Suprapubic skin (tissue), 4 donors: ENCODE data around the gene OTOG. TPM values are rescaled to one million over a fixed set of nuclear protein-coding genes. Genes with fewer than 3 reads are reported as not detected.

Source experiments
- DNase-seq, 2 donors: peaks; one replicate each; pipeline ENCODE4 v3.0.0-alpha.2; 2019; ENCODE audit warnings: low spot score in 2 of 2
- H3K27ac ChIP-seq: fragments of 200-600 bp; sonication (generic); one replicate; pipeline ENCODE4 v1.5.1; 2019
- H3K27me3 ChIP-seq: fragments of 200-600 bp; sonication (generic); one replicate; pipeline ENCODE4 v1.5.1; 2019
- H3K36me3 ChIP-seq: fragments of 200-600 bp; sonication (generic); one replicate; pipeline ENCODE4 v1.5.1; 2019
- H3K4me1 ChIP-seq: fragments of 200-600 bp; sonication (generic); one replicate; pipeline ENCODE4 v1.5.1; 2019
- H3K4me3 ChIP-seq: fragments of 200-600 bp; sonication (generic); one replicate; pipeline ENCODE4 v1.5.1; 2019; ENCODE audit warnings: mild to moderate bottlenecking
- H3K9me3 ChIP-seq: fragments of 200-600 bp; sonication (generic); one replicate; pipeline ENCODE4 v1.5.1; 2019
- CTCF ChIP-seq, 2 donors: fragments of 200-600 bp in 1 of 2; fragments of 450-650 bp in 1 of 2; sonication (generic) in 1 of 2; IDR thresholded peaks; one replicate each; pipeline ENCODE4 v1.5.1; 2016 to 2019; ENCODE audit warnings: antibody characterized with exemption in 2 of 2, mild to moderate bottlenecking in 1 of 2, moderate library complexity in 1 of 2
- EP300 ChIP-seq: sonication (generic); formaldehyde crosslinking; IDR thresholded peaks from one replicate; pipeline ENCODE4 v1.6.1; 2017; ENCODE audit warnings: antibody characterized with exemption
- POLR2A ChIP-seq, 2 donors: fragments of 450-650 bp; IDR thresholded peaks; one replicate each; pipeline ENCODE4 v1.6.1; 2017; ENCODE audit warnings: antibody characterized with exemption in 2 of 2, mild to moderate bottlenecking in 2 of 2, moderate library complexity in 2 of 2
- POLR2AphosphoS5 ChIP-seq, 3 donors: sonication (generic); formaldehyde crosslinking; IDR thresholded peaks; one replicate each; pipeline ENCODE4 v1.6.1; 2017; ENCODE audit warnings: antibody characterized with exemption in 3 of 3
- WGBS: methylation state at CpG from one replicate; pipeline ENCODE4 v1.1.5; 2018; 5-methylcytosine and 5-hydroxymethylcytosine counted together
- total RNA-seq, 4 donors: library from RNA; depleted of rRNA; stranded (reverse); fragments of >200 nt; gene quantifications; one replicate each; pipeline ENCODE4 v1.1.0, GENCODE V29; 2016

Gene OTOG
- total RNA-seq, 4 donors from 2014 or later, result not detected

DNA sequence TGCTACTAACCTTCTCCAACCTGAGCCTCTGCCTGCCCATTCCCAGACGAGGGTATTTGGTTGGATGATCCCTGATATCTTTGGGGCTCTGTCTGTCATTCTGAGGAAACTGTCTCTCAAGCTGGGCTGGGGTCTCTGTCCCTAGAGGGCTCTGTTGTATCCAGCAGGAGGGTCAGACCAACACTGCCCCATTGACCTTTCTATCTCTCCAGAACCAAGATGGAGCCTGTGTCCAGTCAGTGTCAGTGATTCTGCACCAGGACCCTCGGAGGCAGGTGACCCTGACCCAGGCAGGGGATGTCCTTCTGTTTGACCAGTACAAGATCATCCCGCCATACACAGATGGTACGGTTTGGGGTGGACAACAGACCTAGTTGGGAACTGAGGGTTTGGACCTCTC lies 21.9 kb downstream of the OTOG start:
- Histone ChIP-seq H3K4me1 (no peaks in the 10 kb centered on the region), H3K27me3 (peaks cover 5% of the 10 kb centered on the region), H3K36me3 (no peaks in the 10 kb centered on the region), H3K9me3 (no peaks in the 10 kb centered on the region), H3K4me3 (no peak overlapping the region), H3K27ac (no peak overlapping the region)
- DNase-seq, result no peak
- 86% methylated on average over 4 of the region's 4 CpGs for WGBS
- TF ChIP-seq EP300 (no peak), POLR2A (IDR thresholded peaks at IDR 0.05) (no peak), CTCF (IDR thresholded peaks at IDR 0.05) (no peak), POLR2AphosphoS5 (IDR thresholded peaks at IDR 0.05) (no peak)

DNA sequence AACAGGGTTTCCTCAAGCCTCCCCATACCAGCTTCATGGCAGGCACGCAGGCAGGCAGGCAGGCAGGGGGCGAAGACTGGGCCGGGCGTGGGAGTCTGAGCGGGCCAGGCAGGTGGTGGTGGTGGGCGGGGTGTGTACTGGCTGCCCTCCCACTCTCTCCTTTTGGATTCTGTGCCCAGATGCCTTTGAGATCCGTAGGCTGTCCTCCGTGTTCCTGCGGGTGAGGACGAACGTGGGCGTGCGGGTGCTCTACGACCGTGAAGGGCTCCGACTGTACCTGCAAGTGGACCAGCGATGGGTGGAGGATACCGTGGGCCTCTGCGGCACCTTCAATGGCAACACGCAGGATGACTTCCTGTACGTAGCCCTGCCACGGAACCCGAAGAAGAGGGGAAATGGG lies 23.0 kb downstream of the OTOG start:
- WGBS, result 72% methylated on average over 23 of the region's 23 CpGs
- Histone ChIP-seq H3K9me3 (no peaks in the 10 kb centered on the region), H3K27me3 (peaks cover 5% of the 10 kb centered on the region), H3K4me3 (no peak overlapping the region), H3K4me1 (no peaks in the 10 kb centered on the region), H3K27ac (no peak overlapping the region), H3K36me3 (no peaks in the 10 kb centered on the region)
- DNase-seq, result no peak
- TF ChIP-seq POLR2A (IDR thresholded peaks at IDR 0.05) (no peak), EP300 (no peak), POLR2AphosphoS5 (IDR thresholded peaks at IDR 0.05) (no peak), CTCF (IDR thresholded peaks at IDR 0.05) (no peak)

DNA sequence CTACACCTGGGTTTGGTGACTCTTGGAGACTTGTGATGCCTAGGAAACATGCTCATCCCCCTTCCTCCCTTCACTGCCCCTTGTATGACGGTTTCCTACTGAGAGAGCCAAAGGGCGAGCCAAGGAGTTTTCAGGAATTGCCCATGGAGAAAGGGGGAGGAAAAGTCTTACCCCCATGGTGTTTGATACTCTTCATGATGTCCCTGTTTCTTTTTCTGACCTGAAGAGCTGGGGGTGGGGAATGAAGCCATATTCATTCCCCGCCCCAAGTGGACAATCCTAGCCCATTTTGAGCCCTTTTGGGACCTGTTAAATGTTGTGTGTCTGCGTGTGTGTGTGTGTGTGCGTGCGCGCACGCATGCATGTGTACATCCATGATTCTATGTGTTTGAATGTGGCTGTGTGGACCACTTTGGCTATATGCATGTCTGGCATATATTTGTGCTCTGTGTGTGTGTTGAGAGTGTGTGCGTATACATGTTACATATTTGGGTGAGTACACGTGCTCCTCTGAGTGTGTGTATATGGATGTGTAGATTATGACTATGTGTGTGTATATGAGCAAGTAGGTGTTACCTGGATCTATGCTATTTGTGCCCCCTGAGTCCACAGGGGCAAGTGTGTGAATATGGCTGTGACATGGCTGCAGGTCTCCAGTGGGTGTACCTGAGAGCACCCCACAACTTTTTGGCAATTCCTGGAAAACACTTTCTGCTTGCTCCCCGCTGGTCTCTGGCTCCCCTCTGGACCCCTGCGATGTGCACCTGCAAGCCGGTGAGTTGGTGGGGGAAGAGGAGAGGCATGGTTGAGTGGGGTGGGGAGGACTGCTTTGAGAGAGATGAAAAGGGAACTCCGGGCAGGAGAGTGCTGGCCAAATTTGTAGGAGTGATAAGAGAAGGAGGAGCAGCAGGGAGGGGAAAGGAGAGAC lies 24.6 kb downstream of the OTOG start:
- WGBS, result 81% methylated on average over 14 of the region's 14 CpGs
- DNase-seq, result no peak
- Histone ChIP-seq H3K36me3 (no peaks in the 10 kb centered on the region), H3K4me3 (no peak overlapping the region), H3K9me3 (no peaks in the 10 kb centered on the region), H3K4me1 (no peaks in the 10 kb centered on the region), H3K27ac (no peak overlapping the region), H3K27me3 (peaks cover 5% of the 10 kb centered on the region)
- TF ChIP-seq POLR2AphosphoS5 (IDR thresholded peaks at IDR 0.05) (no peak), POLR2A (IDR thresholded peaks at IDR 0.05) (no peak), EP300 (no peak), CTCF (IDR thresholded peaks at IDR 0.05) (no peak)

GRCh38 chr11:17572359-17572690 lies 25.3 kb downstream of the OTOG start:
- TF ChIP-seq POLR2A (IDR thresholded peaks at IDR 0.05), result no peak
- no peak for TF ChIP-seq CTCF (IDR thresholded peaks at IDR 0.05)
- TF ChIP-seq EP300, result no peak
- no peak for TF ChIP-seq POLR2AphosphoS5 (IDR thresholded peaks at IDR 0.05)
- Histone ChIP-seq H3K36me3 (no peaks in the 10 kb centered on the region), H3K9me3 (no peaks in the 10 kb centered on the region), H3K4me3 (no peak overlapping the region), H3K27me3 (peaks cover 5% of the 10 kb centered on the region), H3K4me1 (no peaks in the 10 kb centered on the region), H3K27ac (no peak overlapping the region)
- no peak for DNase-seq
- 39% methylated on average over 3 of the region's 3 CpGs for WGBS

GRCh38 chr11:17572791-17573460 lies 25.9 kb downstream of the OTOG start:
- no peak for TF ChIP-seq EP300
- Histone ChIP-seq H3K9me3 (no peaks in the 10 kb centered on the region), H3K36me3 (no peaks in the 10 kb centered on the region), H3K4me1 (no peaks in the 10 kb centered on the region), H3K27me3 (peaks cover 5% of the 10 kb centered on the region), H3K4me3 (no peak overlapping the region), H3K27ac (no peak overlapping the region)
- 71% methylated on average over 20 of the region's 20 CpGs for WGBS
- no peak for DNase-seq
